Hindlimb muscle (tissue), 1 donor: ENCODE results near the gene LCN1. TPM values are rescaled to one million over a fixed set of nuclear protein-coding genes. Genes with fewer than 3 reads are reported as not detected.

Source experiments
- DNase-seq: peaks from one replicate; pipeline ENCODE4 v3.0.0-alpha.2; 2013
- polyA plus RNA-seq: library from polyadenylated mRNA; unstranded; fragments of 120-200 nt; gene quantifications from one replicate; pipeline ENCODE4 v1.2.1, GENCODE V29; 2013; ENCODE audit not compliant: insufficient read length

LCN1 gene
- polyA plus RNA-seq, 1 donor, result not detected

- no peak for DNase-seq
These were observed 53.1 kb downstream of the LCN1 start for GRCh38 chr9:135574331-135574730.

DNA sequence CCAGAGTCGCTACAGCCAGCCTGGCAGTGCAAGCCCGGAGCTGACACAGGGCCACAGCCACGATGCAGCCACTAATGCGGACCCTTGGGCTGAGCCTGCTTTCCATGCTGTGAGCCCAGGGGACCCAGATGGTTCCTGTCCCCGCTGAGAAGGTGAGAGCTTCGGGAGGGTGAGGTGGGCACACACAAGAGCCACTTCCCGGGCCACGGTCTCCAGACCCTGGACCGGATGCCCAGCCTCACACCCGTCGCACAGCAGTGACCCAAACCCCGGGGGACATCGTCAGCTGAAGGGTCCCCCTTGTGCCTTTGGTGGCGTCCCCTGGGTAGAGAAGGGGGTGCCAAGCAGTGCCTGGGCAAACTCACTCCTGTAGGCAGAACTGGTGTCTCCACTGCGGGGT is 53.7 kb downstream of the LCN1 start:
- no peak for DNase-seq

Other genes starting within 250 kb of the LCN1 start
- gene PPP1R26, start 41.7 kb upstream of the LCN1 start, polyA plus RNA-seq, result 14.3 TPM
- gene MRPS2, start 20.8 kb upstream of the LCN1 start, polyA plus RNA-seq, result 38.3 TPM
- not detected for gene OBP2A, start 24.7 kb downstream of the LCN1 start, polyA plus RNA-seq
- gene PAEP, start 40.3 kb downstream of the LCN1 start, polyA plus RNA-seq, result not detected
- not detected for gene GLT6D1, start 118.1 kb downstream of the LCN1 start, polyA plus RNA-seq
- gene LCN9, start 141.9 kb downstream of the LCN1 start, polyA plus RNA-seq, result not detected
- 0.13 TPM for gene SOHLH1, start 178.0 kb downstream of the LCN1 start, polyA plus RNA-seq
- gene KCNT1, start 180.7 kb downstream of the LCN1 start, polyA plus RNA-seq, result 16.8 TPM